MCF 10A (cell line): ENCODE data around the gene SH2D1B. TPM values are rescaled to one million over a fixed set of nuclear protein-coding genes. Genes with fewer than 3 reads are reported as not detected.
"Not testable (repeated sequence)": the region's sequence is repeated elsewhere in the genome, so short reads cannot be mapped to it uniquely, and the experiment has no call there.

Experiments used
- BruUV-seq: library from RNA; stranded (reverse); fragments of 400-500 nt; replicated peaks from 2 replicates; lab custom pipeline; 2021; lab: Mats Ljungman, UMichigan
- CTCF ChIA-PET: fragments of 300-600 bp; sonication (Branson Sonifier 250); formaldehyde crosslinking; extraction: SDS; loops from one replicate; lab custom pipeline; 2021; ENCODE audit warnings: antibody characterized with exemption, inconsistent platforms; lab: Yijun Ruan, JAX
- POLR2A ChIA-PET: fragments of 300-600, 350-650 bp; sonication (Branson Sonifier 250); formaldehyde crosslinking; extraction: SDS; loops from one replicate; lab custom pipeline; 2020; ENCODE audit warnings: antibody characterized with exemption, inconsistent platforms; lab: Yijun Ruan, JAX
- DNase-seq: peaks from one replicate; pipeline ENCODE4 v3.0.0-alpha.2; 2018; ENCODE audit not compliant: unreplicated experiment
- H3K27ac Mint-ChIP-seq: one replicate; pipeline ENCODE4 v1.8.0; 2022; ENCODE audit warnings: mild to moderate bottlenecking, low read depth, mixed read lengths; ENCODE audit not compliant: unreplicated experiment
- H3K27me3 Mint-ChIP-seq: one replicate; pipeline ENCODE4 v1.8.0; 2022; ENCODE audit warnings: mixed read lengths; ENCODE audit not compliant: insufficient read depth, unreplicated experiment
- H3K36me3 Mint-ChIP-seq: one replicate; pipeline ENCODE4 v1.8.0; 2022; ENCODE audit warnings: mild to moderate bottlenecking, moderate library complexity, mixed read lengths; ENCODE audit not compliant: insufficient read depth, unreplicated experiment
- H3K4me1 Mint-ChIP-seq: one replicate; pipeline ENCODE4 v1.8.0; 2022; ENCODE audit warnings: mixed read lengths; ENCODE audit not compliant: insufficient read depth, unreplicated experiment
- H3K4me3 Mint-ChIP-seq: one replicate; pipeline ENCODE4 v1.8.0; 2022; ENCODE audit warnings: mild to moderate bottlenecking, moderate library complexity, mixed read lengths; ENCODE audit not compliant: unreplicated experiment
- H3K9me3 Mint-ChIP-seq: one replicate; pipeline ENCODE4 v1.8.0; 2022; ENCODE audit warnings: mixed read lengths; ENCODE audit not compliant: unreplicated experiment
- CTCF ChIP-seq: fragments of 200-600 bp; IDR thresholded peaks from one replicate; pipeline ENCODE4 v1.8.0; 2022; ENCODE audit warnings: antibody characterized with exemption, mild to moderate bottlenecking; ENCODE audit not compliant: unreplicated experiment
- intact Hi-C: fragments of 100-400 bp; cut with micrococcal nuclease; formaldehyde crosslinking; loops from 2 replicates; pipeline ENCODE4 v1.14.1; 2022
- total RNA-seq: library from RNA; stranded (reverse); gene quantifications from 2 replicates; pipeline ENCODE4 v1.2.3, GENCODE V29; 2022

SH2D1B gene
- total RNA-seq, 1 experiment from 2014 or later = not detected

GRCh38 chr1:162446946-162447345, 35.0 kb upstream of the SH2D1B start:
- no TSS peak for BruUV-seq
- peaks cover 32% of the 10 kb centered on the region for H3K27me3 Mint-ChIP-seq
- no peaks in the 10 kb centered on the region for H3K36me3 Mint-ChIP-seq
- no peak overlapping the region for H3K4me3 Mint-ChIP-seq
- intact Hi-C loops = no loop called here
- no peak overlapping the region for H3K27ac Mint-ChIP-seq
- no peak for DNase-seq
- H3K9me3 Mint-ChIP-seq = no peaks in the 10 kb centered on the region
- no peak for TF ChIP-seq CTCF
- POLR2A ChIA-PET = interaction anchor here (1.6 kb wide), 1 partner anchor 10 kb away, joined by 5 read pairs; no protein-coding TSS in a partner anchor
- H3K4me1 Mint-ChIP-seq = no peaks in the 10 kb centered on the region
- CTCF ChIA-PET = no interaction called here

DNA sequence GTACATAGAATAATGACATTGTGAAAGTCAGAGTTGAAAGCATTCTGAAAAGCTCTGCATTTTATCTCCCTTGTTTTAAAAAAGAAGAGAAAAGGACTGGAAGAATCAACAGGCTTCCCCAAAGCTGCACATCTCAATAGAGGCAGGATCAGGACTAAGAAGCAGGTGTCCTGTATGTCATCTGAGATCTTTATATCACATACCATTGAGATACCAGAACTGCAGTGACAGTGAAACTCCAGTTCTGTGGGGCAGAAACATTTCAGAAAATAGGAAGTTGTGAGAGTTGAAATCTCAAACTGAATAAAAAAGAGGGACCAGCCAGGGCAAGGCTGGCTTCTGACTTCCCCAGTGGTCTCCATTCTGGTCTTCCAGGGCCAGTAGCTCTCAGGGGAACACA, 33.0 kb upstream of the SH2D1B start:
- Mint-ChIP-seq H3K27ac (no peak overlapping the region), H3K36me3 (no peaks in the 10 kb centered on the region), H3K4me1 (no peaks in the 10 kb centered on the region), H3K4me3 (no peak overlapping the region), H3K9me3 (no peaks in the 10 kb centered on the region), H3K27me3 (peaks cover 38% of the 10 kb centered on the region)
- POLR2A ChIA-PET = no interaction called here
- no TSS peak for BruUV-seq
- CTCF ChIA-PET = no interaction called here
- intact Hi-C loops = no loop called here
- no peak for DNase-seq
- TF ChIP-seq CTCF = no peak

- H3K4me1 Mint-ChIP-seq, H3K27me3 Mint-ChIP-seq, H3K27ac Mint-ChIP-seq, H3K4me3 Mint-ChIP-seq, BruUV-seq, DNase-seq, H3K9me3 Mint-ChIP-seq, CTCF ChIA-PET, H3K36me3 Mint-ChIP-seq, intact Hi-C loops: not testable (repeated sequence)
- POLR2A ChIA-PET = interaction anchor here (0.6 kb wide), 2 partner anchors 23 to 220 kb away, joined by 3 to 4 read pairs; no protein-coding TSS in a partner anchor
Measured at GRCh38 chr1:162432977-162433713, 21.2 kb upstream of the SH2D1B start.

- intact Hi-C loops = no loop called here
- CTCF ChIA-PET = interaction anchor here (0.6 kb wide), 1 partner anchor 393 kb away, joined by 3 read pairs; no protein-coding TSS in a partner anchor
Measured at GRCh38 chr1:162430583-162430982, 18.6 kb upstream of the SH2D1B start.

More at GRCh38 chr1:162430583-162430982, 18.6 kb upstream of the SH2D1B start:
- no peak for TF ChIP-seq CTCF
- Mint-ChIP-seq H3K27ac (no peak overlapping the region), H3K9me3 (no peaks in the 10 kb centered on the region), H3K27me3 (no peaks in the 10 kb centered on the region), H3K36me3 (peaks cover 4% of the 10 kb centered on the region), H3K4me3 (no peak overlapping the region), H3K4me1 (no peaks in the 10 kb centered on the region)
- POLR2A ChIA-PET = interaction anchor here (0.6 kb wide), 1 partner anchor 101 kb away, joined by 5 read pairs; no protein-coding TSS in a partner anchor
- no peak for DNase-seq
- BruUV-seq = no TSS peak
